Esophagus squamous epithelium (tissue), 5 donors: ENCODE measurements around the gene OPCML. TPM values are rescaled to one million over a fixed set of nuclear protein-coding genes. Genes with fewer than 3 reads are reported as not detected.

Experiments used
- DNase-seq: peaks from one replicate; lab custom pipeline; 2025; lab: John Stamatoyannopoulos, UW
- H3K27ac ChIP-seq, 4 donors: fragments of 200-600 bp; sonication (generic); one replicate each; pipeline ENCODE4 v1.5.1; 2016 to 2019; ENCODE audit warnings: mild to moderate bottlenecking in 1 of 4
- H3K27me3 ChIP-seq, 4 donors: fragments of 200-600 bp; sonication (generic); 1 replicate in 3 of 4; 2 replicates in 1 of 4; pipeline versions ENCODE4 v1.5.1 to v1.6.0; 2017 to 2021; ENCODE audit warnings: antibody characterized with exemption in 1 of 4
- H3K36me3 ChIP-seq, 3 donors: fragments of 200-600 bp; sonication (generic); one replicate each; pipeline ENCODE4 v1.5.1; 2016 to 2019
- H3K4me1 ChIP-seq, 3 donors: fragments of 200-600 bp; sonication (generic); one replicate each; pipeline ENCODE4 v1.5.1; 2017 to 2019
- H3K4me3 ChIP-seq, 4 donors: fragments of 200-600 bp; sonication (generic); 1 replicate in 3 of 4; 2 replicates in 1 of 4; pipeline ENCODE4 v1.5.1; 2016 to 2019; ENCODE audit warnings: mild to moderate bottlenecking in 2 of 4, moderate library complexity in 1 of 4
- H3K9me3 ChIP-seq, 3 donors: fragments of 200-600 bp; sonication (generic); one replicate each; pipeline ENCODE4 v1.5.1; 2016 to 2019
- POLR2A ChIP-seq, 4 donors: fragments of 450-650 bp; IDR thresholded peaks; one replicate each; pipeline ENCODE4 v1.6.1; 2017; ENCODE audit warnings: antibody characterized with exemption in 4 of 4, mild to moderate bottlenecking in 4 of 4, moderate library complexity in 3 of 4
- WGBS, 2 donors: methylation state at CpG; one replicate each; pipeline ENCODE4 v1.1.5; 2018; 5-methylcytosine and 5-hydroxymethylcytosine counted together
- intact Hi-C: fragments of 100-400 bp; cut with DNase I; formaldehyde crosslinking; loops from one replicate; pipeline ENCODE4 v1.15.0; 2022
- total RNA-seq, 4 donors: library from RNA; depleted of rRNA; stranded (reverse); fragments of >200 nt; gene quantifications; one replicate each; pipeline ENCODE4 v1.1.0, GENCODE V29; 2016
- TF ChIP-seq, protein P1 (sequence below), 6 experiments: fragments of 450-650 bp in 4 of 6; fragments of 200-600 bp in 2 of 6; sonication (generic) in 2 of 6; IDR thresholded peaks; one replicate each; pipeline ENCODE4 v1.5.1; 2016 to 2019; ENCODE audit warnings: antibody characterized with exemption in 6 of 6, mild to moderate bottlenecking in 4 of 6, moderate library complexity in 4 of 6
- donor health status: DM: yes; HTN: yes; CAD: no.

Gene OPCML
- total RNA-seq, 4 donors from 2014 or later, result under 0.01 TPM; not detected in 3

DNA sequence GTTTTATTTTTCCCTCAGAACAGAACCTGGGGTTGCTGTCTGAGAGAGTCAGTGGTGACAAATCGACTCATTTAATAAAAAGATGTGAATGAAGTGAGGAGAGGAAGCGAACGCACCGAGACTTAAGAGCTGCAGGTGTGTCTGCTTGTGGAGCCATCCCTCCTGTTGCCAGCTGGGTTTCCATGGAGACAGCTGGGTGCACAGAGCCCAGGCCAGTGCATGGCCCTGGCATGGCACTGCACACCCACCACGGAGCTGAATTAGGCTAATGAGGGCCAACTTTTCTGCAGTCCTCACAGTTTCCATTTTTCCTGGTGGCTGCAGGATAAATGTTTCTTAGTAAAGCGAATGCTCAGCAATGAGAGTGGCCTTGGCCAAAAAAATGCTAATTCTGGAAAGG, 750.2 kb downstream of the OPCML start:
- Histone ChIP-seq H3K9me3 (no peaks in the 10 kb centered on the region), H3K4me1 (no peaks in the 10 kb centered on the region), H3K36me3 (no peaks in the 10 kb centered on the region), H3K4me3 (no peak overlapping the region), H3K27ac (no peak overlapping the region), H3K27me3 (no peaks in the 10 kb centered on the region)
- no peak for DNase-seq
- TF ChIP-seq, protein P1, sequence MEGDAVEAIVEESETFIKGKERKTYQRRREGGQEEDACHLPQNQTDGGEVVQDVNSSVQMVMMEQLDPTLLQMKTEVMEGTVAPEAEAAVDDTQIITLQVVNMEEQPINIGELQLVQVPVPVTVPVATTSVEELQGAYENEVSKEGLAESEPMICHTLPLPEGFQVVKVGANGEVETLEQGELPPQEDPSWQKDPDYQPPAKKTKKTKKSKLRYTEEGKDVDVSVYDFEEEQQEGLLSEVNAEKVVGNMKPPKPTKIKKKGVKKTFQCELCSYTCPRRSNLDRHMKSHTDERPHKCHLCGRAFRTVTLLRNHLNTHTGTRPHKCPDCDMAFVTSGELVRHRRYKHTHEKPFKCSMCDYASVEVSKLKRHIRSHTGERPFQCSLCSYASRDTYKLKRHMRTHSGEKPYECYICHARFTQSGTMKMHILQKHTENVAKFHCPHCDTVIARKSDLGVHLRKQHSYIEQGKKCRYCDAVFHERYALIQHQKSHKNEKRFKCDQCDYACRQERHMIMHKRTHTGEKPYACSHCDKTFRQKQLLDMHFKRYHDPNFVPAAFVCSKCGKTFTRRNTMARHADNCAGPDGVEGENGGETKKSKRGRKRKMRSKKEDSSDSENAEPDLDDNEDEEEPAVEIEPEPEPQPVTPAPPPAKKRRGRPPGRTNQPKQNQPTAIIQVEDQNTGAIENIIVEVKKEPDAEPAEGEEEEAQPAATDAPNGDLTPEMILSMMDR (IDR thresholded peaks at IDR 0.05), result no peak
- TF ChIP-seq POLR2A (IDR thresholded peaks at IDR 0.05), result no peak
- 58 to 65% methylated on average over 6 of the region's 6 CpGs for WGBS, 2 donors
- intact Hi-C loops, result no loop called here

GRCh38 chr11:132780046-132780445, 752.3 kb downstream of the OPCML start:
- no peak overlapping the region for H3K27ac ChIP-seq
- TF ChIP-seq, protein P1 (IDR thresholded peaks at IDR 0.05), result no peak
- TF ChIP-seq POLR2A (IDR thresholded peaks at IDR 0.05), result no peak
- intact Hi-C loops, result no loop called here
- WGBS, 2 donors, result 72 to 76% methylated on average over 5 of the region's 5 CpGs
- no peaks in the 10 kb centered on the region for H3K36me3 ChIP-seq
- H3K9me3 ChIP-seq, result no peaks in the 10 kb centered on the region
- H3K27me3 ChIP-seq, result no peaks in the 10 kb centered on the region
- H3K4me1 ChIP-seq, result no peaks in the 10 kb centered on the region
- DNase-seq, result no peak
- no peak overlapping the region for H3K4me3 ChIP-seq

DNA sequence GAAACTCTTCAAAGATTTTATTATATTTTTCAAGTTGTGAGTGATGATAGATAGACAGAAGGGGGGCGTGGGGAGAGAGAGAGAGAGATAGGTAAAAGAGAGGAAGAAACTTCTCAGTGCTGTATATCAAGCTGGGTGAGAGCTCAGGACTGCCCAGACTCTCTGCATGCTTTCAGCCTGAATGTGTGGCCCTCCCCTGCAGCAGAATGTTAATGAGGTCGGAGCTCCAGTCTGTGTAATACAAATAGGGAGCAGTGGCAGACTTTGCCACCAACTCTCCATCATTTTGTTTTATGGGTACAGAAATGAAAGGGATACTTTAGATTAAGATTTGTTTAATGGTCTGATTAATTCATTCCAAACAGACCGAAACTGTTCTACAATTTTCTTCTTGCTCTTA, 752.8 kb downstream of the OPCML start:
- no peak for DNase-seq

GRCh38 chr11:132777067-132777975, 755.0 kb downstream of the OPCML start:
- Histone ChIP-seq H3K4me3 (no peak overlapping the region), H3K27ac (no peak overlapping the region), H3K4me1 (no peaks in the 10 kb centered on the region), H3K36me3 (no peaks in the 10 kb centered on the region), H3K27me3 (no peaks in the 10 kb centered on the region), H3K9me3 (no peaks in the 10 kb centered on the region)
- WGBS, 2 donors, result 52 to 61% methylated on average over 9 of the region's 9 CpGs
- intact Hi-C loops, result no loop called here
- TF ChIP-seq, protein P1 (IDR thresholded peaks at IDR 0.05), result no peak
- no peak for TF ChIP-seq POLR2A (IDR thresholded peaks at IDR 0.05)
- DNase-seq, result no peak

More for the DNA sequence above, 752.8 kb downstream of the OPCML start:
- H3K4me1 ChIP-seq, result no peaks in the 10 kb centered on the region
- no peak overlapping the region for H3K27ac ChIP-seq
- 56 to 79% methylated on average over 2 of the region's 3 CpGs for WGBS, 2 donors
- no peaks in the 10 kb centered on the region for H3K36me3 ChIP-seq
- H3K9me3 ChIP-seq, result no peaks in the 10 kb centered on the region
- H3K4me3 ChIP-seq, result no peak overlapping the region
- no peaks in the 10 kb centered on the region for H3K27me3 ChIP-seq
- intact Hi-C loops, result no loop called here
- no peak for TF ChIP-seq POLR2A (IDR thresholded peaks at IDR 0.05)
- TF ChIP-seq, protein P1 (IDR thresholded peaks at IDR 0.05), result no peak

- H3K4me3 ChIP-seq, result no peak overlapping the region
- H3K36me3 ChIP-seq, result no peaks in the 10 kb centered on the region
- no peaks in the 10 kb centered on the region for H3K27me3 ChIP-seq
- intact Hi-C loops, result no loop called here
- no peak overlapping the region for H3K27ac ChIP-seq
- WGBS, 2 donors, result 28 to 50% methylated on average over 2 of the region's 2 CpGs
- no peak for DNase-seq
- no peak for TF ChIP-seq POLR2A (IDR thresholded peaks at IDR 0.05)
- TF ChIP-seq, protein P1 (IDR thresholded peaks at IDR 0.05), result no peak
- no peaks in the 10 kb centered on the region for H3K9me3 ChIP-seq
- H3K4me1 ChIP-seq, result peaks cover 0 to 8% (median 0%) of the 10 kb centered on the region in 3 donors
Measured at GRCh38 chr11:132773751-132774150, 758.5 kb downstream of the OPCML start.
